ENCODE measurements around the gene EREG. TPM values are rescaled to one million over a fixed set of nuclear protein-coding genes. Genes with fewer than 3 reads are reported as not detected.

EREG gene
- total and polyA plus RNA-seq, 9 of the 15 experiments (the other 6 are each of a cell fraction or from before 2014, with no cell fraction given), result 0.97 to 7.3 (median 2.5) TPM

GRCh38 chr4:74353858-74354257 lies 11.1 kb upstream of the EREG start:
- DNase-seq (ENCODE audit: extremely low read depth in 1 of 4, low spot score in 3 of 4) (no peak), ATAC-seq (peak; percentile 72), FAIRE-seq (no peak)
- Histone ChIP-seq H3K4me3 (no peak overlapping the region), H3K9ac (ENCODE audit: insufficient read depth in 1 of 2, low read depth in 2 of 2, low read length in 2 of 2) (no peak overlapping the region), H3K9me1 (ENCODE audit: control insufficient read depth, insufficient read depth, low read length) (no peaks in the 10 kb centered on the region), H3K4me2 (ENCODE audit: insufficient read depth, low read length) (no peak overlapping the region), H2AFZ (ENCODE audit: low read depth, low read length) (peak overlapping the region; percentile 52), H3K36me3 (ENCODE audit: control insufficient read depth, insufficient read depth, low read length) (no peaks in the 10 kb centered on the region), H3K4me1 (replicated peaks in 1 of 2; ENCODE audit: control insufficient read depth in 2 of 2, insufficient read depth in 2 of 2, low read length in 2 of 2) (no peaks in the 10 kb centered on the region; a peak in 1 of 5 replicates), H3K79me2 (ENCODE audit: control insufficient read depth, insufficient read depth, low read length) (no peaks in the 10 kb centered on the region), H3K9me3 (replicated peaks; ENCODE audit: control insufficient read depth, insufficient read depth, low read depth, low read length) (no peaks in the 10 kb centered on the region), H3K27ac (ENCODE audit: extremely low read depth, low read depth, low read length) (no peak overlapping the region), H4K20me1 (replicated peaks; ENCODE audit: control insufficient read depth, insufficient read depth, low read length) (no peaks in the 10 kb centered on the region), H3K27me3 (ENCODE audit: control insufficient read depth in 2 of 2, insufficient read depth in 2 of 2, low read length in 2 of 2) (no peaks in the 10 kb centered on the region)
- no TSS peak for BruUV-seq (replicated peaks)
- in situ Hi-C loops (cut with MboI) (no loop called here), intact Hi-C loops (cut with micrococcal nuclease) (no loop called here)
- 3% methylated on average over 4 of the region's 4 CpGs for WGBS (ENCODE audit: insufficient coverage, low coverage, missing lambda C conversion rate)
- ChIA-PET CTCF (ENCODE audit: low intra/inter-chr PET ratio) (no interaction called here), POLR2A (no interaction called here)
- TF ChIP-seq ZNF436 (CRISPR knock-in tag; IDR thresholded peaks at IDR 0.05), result no peak
- TF ChIP-seq KDM5B (IDR thresholded peaks at IDR 0.05; ENCODE audit: insufficient replicate concordance, low read depth, low read length), result no peak
- TF ChIP-seq RBM39 (optimal IDR thresholded peaks at IDR 0.05; ENCODE audit: low read depth, low read length), result no peak
- TF ChIP-seq ATF4 (CRISPR knock-in tag; IDR thresholded peaks at IDR 0.05), result no peak
- TF ChIP-seq ZNF239 (CRISPR knock-in tag; IDR thresholded peaks at IDR 0.05), result no peak
- TF ChIP-seq SRSF3 (IDR thresholded peaks at IDR 0.05; ENCODE audit: insufficient read depth, low read length), result no peak
- TF ChIP-seq ETS2 (tag; IDR thresholded peaks at IDR 0.05; ENCODE audit: borderline replicate concordance, poor library complexity, severe bottlenecking), result no peak
- TF ChIP-seq GTF2E2 (tag; IDR thresholded peaks at IDR 0.05), result no peak
- TF ChIP-seq ZBTB49 (CRISPR knock-in tag; IDR thresholded peaks at IDR 0.05; ENCODE audit: borderline replicate concordance), result no peak
- TF ChIP-seq ZBTB40 (IDR thresholded peaks at IDR 0.05), result no peak
- no peak for TF ChIP-seq ZBTB40 (CRISPR knock-in tag; IDR thresholded peaks at IDR 0.05)

Data from K562 (cell line).